Activated CD8-positive, alpha-beta memory T cell treated with anti-CD3 and anti-CD28 coated beads, Interleukin-2, amount 50 U/mL, for 4 hours (primary cell): ENCODE measurements around the gene RPL41.
"Not testable (repeated sequence)": the region's sequence is repeated elsewhere in the genome, so short reads cannot be mapped to it uniquely, and the experiment has no call there.

Experiments
- DNase-seq: peaks from one replicate; pipeline ENCODE4 v3.0.0-alpha.2; 2020

Gene RPL41

GRCh38 chr12:56116267-56117081 is at the start of gene RPL41:
Gene RPL41, plus strand, starts transcription at chr12:56116633.
- DNase-seq, result peak; percentile 95

GRCh38 chr12:56071648-56072047 is 44.8 kb upstream of the RPL41 start:
- DNase-seq, result no peak

DNA sequence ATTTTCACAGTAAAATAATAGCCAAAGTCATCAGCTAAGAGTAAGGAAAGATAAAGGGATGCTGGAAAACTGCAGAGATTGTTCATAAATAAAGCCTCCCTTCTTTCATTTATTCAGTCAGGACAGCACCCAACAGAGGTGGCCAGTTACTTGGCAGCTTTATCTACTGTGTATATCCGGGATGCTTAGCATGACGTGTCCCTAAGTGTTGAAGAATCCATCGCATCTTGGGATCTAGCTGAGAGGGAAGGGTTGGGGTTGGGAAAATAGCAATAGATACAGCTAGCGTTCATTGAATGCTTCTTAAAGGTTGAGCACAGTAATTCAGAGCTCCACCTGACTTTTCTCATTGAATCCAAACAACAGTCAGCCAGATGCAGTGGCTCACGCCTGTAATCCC is 42.0 kb upstream of the RPL41 start:
- DNase-seq, result no peak

- not testable (repeated sequence) for DNase-seq
These were observed 38.5 kb upstream of the RPL41 start for GRCh38 chr12:56077966-56078365.

DNA sequence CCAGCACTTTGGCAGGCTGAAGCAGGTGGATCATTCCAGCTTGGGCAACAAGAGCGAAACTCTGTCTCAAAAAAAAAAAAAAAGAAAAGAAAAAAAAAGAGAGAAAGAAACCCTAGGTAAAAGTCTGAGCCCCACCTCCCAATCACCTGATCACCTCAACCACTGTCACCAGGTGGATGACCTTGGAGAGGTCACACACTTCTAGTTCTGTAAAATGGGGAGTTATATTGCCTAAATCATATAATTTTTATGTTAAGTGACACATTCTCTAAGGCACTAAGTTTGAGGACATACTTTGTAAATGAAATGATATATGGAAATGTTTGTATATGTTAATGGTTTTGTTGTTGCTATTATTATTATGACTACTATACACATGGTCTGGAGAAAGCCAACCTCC is 38.0 kb upstream of the RPL41 start:
- no peak for DNase-seq

DNA sequence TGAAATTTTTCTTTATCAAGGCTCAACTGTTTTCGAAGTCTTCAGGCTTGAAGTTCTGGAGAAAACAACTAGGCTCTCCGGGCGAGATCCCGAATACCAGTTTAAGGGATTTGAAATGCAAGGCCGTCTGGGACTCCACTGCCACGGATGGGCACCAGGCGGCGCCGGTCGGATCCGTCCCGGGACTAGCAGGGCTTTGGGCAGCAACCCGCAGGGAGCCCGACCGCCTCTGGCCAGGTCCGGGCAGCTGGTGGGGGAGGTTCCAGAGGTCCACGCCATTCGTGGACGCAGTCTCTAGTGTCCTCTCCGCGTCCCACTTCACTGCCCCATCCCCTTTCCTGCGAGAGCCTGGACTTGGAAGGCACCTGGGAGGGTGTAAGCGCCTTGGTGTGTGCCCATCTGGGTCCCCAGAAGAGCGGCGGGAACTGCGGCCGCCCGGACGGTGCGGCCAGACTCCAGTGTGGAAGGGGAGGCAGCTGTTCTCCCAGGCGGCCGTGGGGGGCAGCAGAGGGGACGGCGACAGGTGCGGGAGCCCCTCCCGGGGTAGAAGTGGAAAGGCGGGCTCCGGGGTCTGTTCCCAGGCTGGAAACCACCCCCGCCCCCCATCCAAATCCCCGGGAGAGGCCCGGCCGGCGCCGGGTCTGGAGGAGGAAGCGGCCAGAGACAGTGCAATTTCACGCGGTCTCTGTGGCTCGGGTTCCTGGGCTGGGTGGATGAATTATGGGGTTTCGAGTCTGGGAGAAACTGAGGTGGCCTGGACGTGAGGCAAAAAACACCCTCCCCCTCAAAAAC is 37.3 kb upstream of the RPL41 start:
- DNase-seq, result peak; percentile 58

- peak; percentile 78 for DNase-seq
These were observed 36.5 kb upstream of the RPL41 start, which contains the start of gene ERBB3 for GRCh38 chr12:56079723-56080555. Gene ERBB3, plus strand, starts transcription at chr12:56080165. Its CDS starts 136 bp downstream, at chr12:56080301.

GRCh38 chr12:56080556-56081138 is 35.8 kb upstream of the RPL41 start:
- DNase-seq, result no peak

- DNase-seq, result no peak
These were observed 34.8 kb upstream of the RPL41 start for GRCh38 chr12:56081393-56082347.

DNA sequence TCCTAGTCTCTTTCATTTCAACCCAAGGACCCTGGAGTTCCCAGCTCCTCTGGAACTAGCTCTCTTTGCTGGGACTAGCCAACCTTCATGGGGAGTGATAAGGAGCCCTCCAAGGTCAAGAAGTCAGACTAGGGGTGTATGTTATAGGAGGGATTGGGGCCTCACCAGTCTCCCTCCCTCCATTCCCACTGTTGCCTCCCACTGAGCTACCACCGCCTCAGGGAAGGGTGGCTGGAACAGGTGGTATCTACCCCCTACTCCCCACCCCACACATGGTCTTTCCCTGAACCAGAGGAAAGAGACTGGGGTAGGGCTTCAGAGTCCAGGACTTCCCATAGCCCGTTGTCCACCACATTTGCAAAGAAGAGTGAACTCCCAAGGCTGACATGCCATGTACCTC is 34.1 kb upstream of the RPL41 start:
- no peak for DNase-seq

- DNase-seq, result no peak
These were observed 33.5 kb upstream of the RPL41 start for GRCh38 chr12:56082967-56083366.

GRCh38 chr12:56084958-56085543 is 31.4 kb upstream of the RPL41 start:
- no peak for DNase-seq

- no peak for DNase-seq
These were observed 30.3 kb upstream of the RPL41 start for GRCh38 chr12:56086096-56086495.

DNA sequence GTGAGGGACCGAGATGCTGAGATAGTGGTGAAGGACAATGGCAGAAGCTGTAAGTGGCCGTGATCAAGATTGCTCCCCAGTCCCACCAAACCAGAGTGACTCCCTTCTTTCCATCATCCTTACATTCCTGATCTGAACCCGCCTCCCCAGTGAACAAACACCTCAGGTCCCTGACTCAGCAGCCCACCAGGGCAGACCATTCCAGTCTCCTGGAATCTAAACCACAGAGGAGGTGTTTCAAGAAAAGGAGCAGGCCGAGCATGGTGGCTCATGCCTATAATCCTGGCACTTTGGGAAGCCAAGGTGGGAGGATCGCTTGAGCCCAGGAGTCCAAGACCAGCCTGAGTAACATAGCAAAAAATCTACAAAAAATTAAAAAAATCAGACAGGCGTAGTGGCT is 29.8 kb upstream of the RPL41 start:
- DNase-seq, result no peak

- no peak for DNase-seq
These were observed 29.2 kb upstream of the RPL41 start for GRCh38 chr12:56087220-56087619.

- DNase-seq, result no peak
These were observed 18.7 kb upstream of the RPL41 start for GRCh38 chr12:56097738-56098137.

GRCh38 chr12:56098592-56098991 is 17.8 kb upstream of the RPL41 start:
- DNase-seq, result no peak

GRCh38 chr12:56099787-56100186 is 16.6 kb upstream of the RPL41 start:
- no peak for DNase-seq

DNA sequence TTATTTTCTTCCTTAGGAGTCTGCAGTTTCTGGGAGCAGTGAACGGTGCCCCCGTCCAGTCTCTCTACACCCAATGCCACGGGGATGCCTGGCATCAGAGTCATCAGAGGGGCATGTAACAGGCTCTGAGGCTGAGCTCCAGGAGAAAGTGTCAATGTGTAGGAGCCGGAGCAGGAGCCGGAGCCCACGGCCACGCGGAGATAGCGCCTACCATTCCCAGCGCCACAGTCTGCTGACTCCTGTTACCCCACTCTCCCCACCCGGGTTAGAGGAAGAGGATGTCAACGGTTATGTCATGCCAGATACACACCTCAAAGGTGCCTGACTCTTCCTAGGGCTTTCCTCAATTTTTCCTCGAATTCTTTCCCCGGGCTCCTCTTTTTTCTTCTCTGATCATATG is 15.4 kb upstream of the RPL41 start:
- DNase-seq, result no peak

DNA sequence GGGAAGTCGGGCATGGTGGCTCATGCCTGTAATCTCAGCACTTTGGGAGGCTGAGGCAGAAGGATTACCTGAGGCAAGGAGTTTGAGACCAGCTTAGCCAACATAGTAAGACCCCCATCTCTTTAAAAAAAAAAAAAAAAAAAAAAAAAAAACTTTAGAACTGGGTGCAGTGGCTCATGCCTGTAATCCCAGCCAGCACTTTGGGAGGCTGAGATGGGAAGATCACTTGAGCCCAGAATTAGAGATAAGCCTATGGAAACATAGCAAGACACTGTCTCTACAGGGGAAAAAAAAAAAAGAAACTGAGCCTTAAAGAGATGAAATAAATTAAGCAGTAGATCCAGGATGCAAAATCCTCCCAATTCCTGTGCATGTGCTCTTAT is 13.8 kb upstream of the RPL41 start:
- DNase-seq, result no peak

DNA sequence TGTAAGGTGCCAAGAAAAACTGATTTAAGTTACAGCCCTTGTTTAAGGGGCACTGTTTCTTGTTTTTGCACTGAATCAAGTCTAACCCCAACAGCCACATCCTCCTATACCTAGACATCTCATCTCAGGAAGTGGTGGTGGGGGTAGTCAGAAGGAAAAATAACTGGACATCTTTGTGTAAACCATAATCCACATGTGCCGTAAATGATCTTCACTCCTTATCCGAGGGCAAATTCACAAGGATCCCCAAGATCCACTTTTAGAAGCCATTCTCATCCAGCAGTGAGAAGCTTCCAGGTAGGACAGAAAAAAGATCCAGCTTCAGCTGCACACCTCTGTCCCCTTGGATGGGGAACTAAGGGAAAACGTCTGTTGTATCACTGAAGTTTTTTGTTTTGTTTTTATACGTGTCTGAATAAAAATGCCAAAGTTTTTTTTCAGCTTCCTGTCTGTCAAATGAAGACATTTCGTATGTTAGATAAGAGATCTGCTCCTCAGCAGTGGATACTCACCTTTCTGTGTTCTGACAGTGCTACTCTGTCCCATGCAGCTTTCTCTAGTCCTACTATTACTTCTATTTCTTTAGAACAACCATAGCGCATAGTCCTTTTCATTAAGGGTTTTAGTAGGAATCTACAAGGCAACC is 13.2 kb upstream of the RPL41 start:
- DNase-seq, result no peak
